Endothelial cell of umbilical vein (primary cell): ENCODE measurements around the gene IDI2. TPM values are rescaled to one million over a fixed set of nuclear protein-coding genes. Genes with fewer than 3 reads are reported as not detected.

ENCODE experiments used
- BruUV-seq: library from RNA; stranded (reverse); fragments of 400-500 nt; replicated peaks from 2 replicates; lab custom pipeline; 2021; lab: Mats Ljungman, UMichigan
- CTCF ChIA-PET: fragments of 300-600, 350-600 bp; sonication (Branson Sonifier 250); formaldehyde crosslinking; loops from one replicate; lab custom pipeline; 2021; ENCODE audit warnings: antibody characterized with exemption, inconsistent platforms; lab: Charles Lee
- POLR2A ChIA-PET: fragments of 300-600, 350-600 bp; sonication (Branson Sonifier 250); formaldehyde crosslinking; loops from one replicate; lab custom pipeline; 2021; ENCODE audit warnings: antibody characterized with exemption, inconsistent platforms; lab: Charles Lee
- DNase-seq: peaks from one replicate; pipeline ENCODE4 v3.0.0-alpha.2; 2011; ENCODE audit warnings: low read depth, low spot score
- FAIRE-seq: peaks from 2 replicates; lab custom pipeline; 2011; peaks lifted over from hg19 to GRCh38; lab: Jason Lieb, UNC
- H2AFZ ChIP-seq: 2 replicates; pipeline ENCODE4 v1.6.0; 2012; ENCODE audit warnings: low read depth, low read length, control low read depth, inconsistent platforms
- H3K27ac ChIP-seq: 2 replicates; pipeline ENCODE4 v1.5.1; 2011; ENCODE audit warnings: low read depth, mild to moderate bottlenecking, control low read depth, low read length, moderate library complexity; ENCODE audit not compliant: insufficient read depth
- H3K27me3 ChIP-seq, 2 experiments: 2 replicates each; pipeline versions ENCODE4 v1.6.0 to v1.6.1; 2011; ENCODE audit warnings: low read length in 2 of 2, mixed read lengths in 1 of 2; ENCODE audit not compliant: control insufficient read depth in 2 of 2, insufficient read depth in 2 of 2
- H3K36me3 ChIP-seq, 2 experiments: 2 replicates in 1 of 2; 3 replicates in 1 of 2; pipeline ENCODE4 v1.5.1; 2011; ENCODE audit warnings: low read length in 2 of 2, mild to moderate bottlenecking in 1 of 2, moderate library complexity in 1 of 2; ENCODE audit not compliant: control insufficient read depth in 2 of 2, insufficient read depth in 2 of 2; ENCODE audit errors: extremely low read depth in 1 of 2
- H3K4me1 ChIP-seq: 3 replicates; pipeline ENCODE4 v1.5.1; 2011; ENCODE audit warnings: mild to moderate bottlenecking, low read length; ENCODE audit not compliant: control insufficient read depth, insufficient read depth; ENCODE audit errors: extremely low read depth
- H3K4me2 ChIP-seq: 2 replicates; pipeline ENCODE4 v1.6.1; 2011; ENCODE audit warnings: low read length, control low read depth, mixed read lengths; ENCODE audit not compliant: insufficient read depth
- H3K4me3 ChIP-seq, 3 experiments: fragments of 200-600 bp in 1 of 3; sonication (generic), shearing (Covaris generic) in 1 of 3; replicated peaks in 1 of 3; 2 replicates each; pipeline ENCODE4 v1.5.1; 2011 to 2016; ENCODE audit warnings: control low read depth in 3 of 3, low read length in 3 of 3, mild to moderate bottlenecking in 2 of 3, inconsistent platforms in 1 of 3, low read depth in 1 of 3, moderate library complexity in 1 of 3; ENCODE audit not compliant: insufficient read depth in 1 of 3
- H3K79me2 ChIP-seq: 2 replicates; pipeline ENCODE4 v1.6.0; 2012; ENCODE audit warnings: low read length, inconsistent platforms; ENCODE audit not compliant: control insufficient read depth, insufficient read depth
- H3K9ac ChIP-seq: replicated peaks from 2 replicates; pipeline ENCODE3; 2011; ENCODE audit warnings: low read length, control low read depth; ENCODE audit not compliant: insufficient read depth; ENCODE audit errors: extremely low read depth
- H3K9me1 ChIP-seq: replicated peaks from 3 replicates; pipeline ENCODE4 v1.6.0; 2011; ENCODE audit warnings: mild to moderate bottlenecking, low read length; ENCODE audit not compliant: control insufficient read depth, insufficient read depth; ENCODE audit errors: extremely low read depth
- H3K9me3 ChIP-seq: replicated peaks from 2 replicates; pipeline ENCODE4 v1.5.1; 2012; ENCODE audit warnings: low read length, inconsistent platforms; ENCODE audit not compliant: control insufficient read depth, insufficient read depth
- H4K20me1 ChIP-seq: replicated peaks from 2 replicates; pipeline ENCODE3; 2011; ENCODE audit warnings: mild to moderate bottlenecking, low read length; ENCODE audit not compliant: control insufficient read depth, insufficient read depth; ENCODE audit errors: extremely low read depth
- EZH2 ChIP-seq: IDR thresholded peaks from 2 replicates; pipeline ENCODE4 v1.6.1; 2012; ENCODE audit warnings: borderline replicate concordance, low read depth, mild to moderate bottlenecking, moderate library complexity, low read length, inconsistent platforms; ENCODE audit not compliant: severe bottlenecking
- FOS ChIP-seq: IDR thresholded peaks from 2 replicates; pipeline ENCODE4 v1.6.1; 2011; ENCODE audit warnings: mild to moderate bottlenecking, low read length, moderate library complexity, borderline replicate concordance; ENCODE audit not compliant: insufficient read depth
- GATA2 ChIP-seq: IDR thresholded peaks from 2 replicates; pipeline ENCODE4 v1.7.0; 2011; ENCODE audit warnings: low read depth, mild to moderate bottlenecking, moderate library complexity, mixed read lengths, low read length; ENCODE audit not compliant: insufficient read length, insufficient read depth
- JUN ChIP-seq: IDR thresholded peaks from 2 replicates; pipeline ENCODE4 v1.6.1; 2011; ENCODE audit warnings: borderline replicate concordance, low read depth; ENCODE audit not compliant: insufficient read length, insufficient read depth
- MYC ChIP-seq: IDR thresholded peaks from one replicate; pipeline ENCODE4 v1.6.1; 2011; ENCODE audit warnings: mild to moderate bottlenecking, low read depth, low read length
- POLR2A ChIP-seq: IDR thresholded peaks from 2 replicates; pipeline ENCODE4 v1.6.1; 2012; ENCODE audit warnings: low read depth, mild to moderate bottlenecking, control low read depth, low read length
- POLR2AphosphoS5 ChIP-seq: IDR thresholded peaks from 2 replicates; pipeline ENCODE4 v1.6.1; 2012; ENCODE audit warnings: low read depth, mild to moderate bottlenecking, control low read depth, low read length, moderate library complexity; ENCODE audit not compliant: insufficient read depth
- dilution Hi-C: fragments of 300-500 bp; cut with MboI; formaldehyde crosslinking; loops from one replicate; pipeline ENCODE4 v1.15.0; 2019; ENCODE audit warnings: low sequenced_read_pairs; ENCODE audit not compliant: extremely low pct_ligation_motif_present
- intact Hi-C: fragments of 100-400 bp; cut with micrococcal nuclease; formaldehyde crosslinking; loops from one replicate; pipeline ENCODE4 v1.10.0; 2022
- polyA plus RNA-seq, 4 experiments: library from polyadenylated mRNA; depleted of rRNA in 3 of 4; stranded (reverse) in 3 of 4; unstranded in 1 of 4; fragments of >200 nt; gene quantifications; 2 replicates each; pipeline versions ENCODE4 v1.2.1 to v1.2.3, GENCODE V29; 2011 to 2012; ENCODE audit warnings: missing spikeins in 1 of 4
- total RNA-seq: library from RNA; stranded (reverse); gene quantifications from 2 replicates; pipeline ENCODE4 v1.2.3, GENCODE V29; 2021
- TF ChIP-seq, protein P1 (sequence below), 2 donors: IDR thresholded peaks; 1 replicate in 1 of 2; 2 replicates in 1 of 2; pipeline ENCODE4 v1.5.1; 2011; ENCODE audit warnings: low read length in 2 of 2, mild to moderate bottlenecking in 2 of 2, moderate library complexity in 2 of 2, control low read depth in 1 of 2, inconsistent platforms in 1 of 2, low read depth in 1 of 2; ENCODE audit not compliant: insufficient read depth in 1 of 2; ENCODE audit errors: extremely low read depth in 1 of 2
- TF ChIP-seq, protein P2 (sequence below): IDR thresholded peaks from 2 replicates; pipeline ENCODE4 v1.6.1; 2011; ENCODE audit not compliant: insufficient read depth, insufficient read length

IDI2 gene
- total and polyA plus RNA-seq, 2 donors (not counting 3 experiments of a cell fraction or from before 2014, with no cell fraction given), result not detected

- Histone ChIP-seq H2AFZ (no peak overlapping the region), H3K27me3 (no peaks in the 10 kb centered on the region), H3K4me1 (peaks cover 33% of the 10 kb centered on the region), H3K9me3 (no peaks in the 10 kb centered on the region), H3K4me3 (peak overlapping the region; percentile 60 to 96 (median 86)), H3K36me3 (peaks cover 0 to 4% of the 10 kb centered on the region in 2 experiments), H3K9ac (peak overlapping the region; percentile 88), H3K79me2 (peaks cover 72% of the 10 kb centered on the region), H3K4me2 (peak overlapping the region; percentile 96), H3K9me1 (no peaks in the 10 kb centered on the region), H3K27ac (peak overlapping the region; percentile 74), H4K20me1 (no peaks in the 10 kb centered on the region)
- dilution Hi-C loops (no loop called here), intact Hi-C loops (no loop called here)
- CTCF ChIA-PET, result interaction anchor here (0.6 to 2.0 kb wide), 5 partner anchors 12 to 60 kb away, joined by 3 to 12 read pairs (median 4); no protein-coding TSS in a partner anchor
- DNase-seq (peak; percentile 53), FAIRE-seq (no peak)
- no TSS peak for BruUV-seq
- TF ChIP-seq POLR2A, result no peak
- no peak for TF ChIP-seq POLR2AphosphoS5
- TF ChIP-seq, protein P1, sequence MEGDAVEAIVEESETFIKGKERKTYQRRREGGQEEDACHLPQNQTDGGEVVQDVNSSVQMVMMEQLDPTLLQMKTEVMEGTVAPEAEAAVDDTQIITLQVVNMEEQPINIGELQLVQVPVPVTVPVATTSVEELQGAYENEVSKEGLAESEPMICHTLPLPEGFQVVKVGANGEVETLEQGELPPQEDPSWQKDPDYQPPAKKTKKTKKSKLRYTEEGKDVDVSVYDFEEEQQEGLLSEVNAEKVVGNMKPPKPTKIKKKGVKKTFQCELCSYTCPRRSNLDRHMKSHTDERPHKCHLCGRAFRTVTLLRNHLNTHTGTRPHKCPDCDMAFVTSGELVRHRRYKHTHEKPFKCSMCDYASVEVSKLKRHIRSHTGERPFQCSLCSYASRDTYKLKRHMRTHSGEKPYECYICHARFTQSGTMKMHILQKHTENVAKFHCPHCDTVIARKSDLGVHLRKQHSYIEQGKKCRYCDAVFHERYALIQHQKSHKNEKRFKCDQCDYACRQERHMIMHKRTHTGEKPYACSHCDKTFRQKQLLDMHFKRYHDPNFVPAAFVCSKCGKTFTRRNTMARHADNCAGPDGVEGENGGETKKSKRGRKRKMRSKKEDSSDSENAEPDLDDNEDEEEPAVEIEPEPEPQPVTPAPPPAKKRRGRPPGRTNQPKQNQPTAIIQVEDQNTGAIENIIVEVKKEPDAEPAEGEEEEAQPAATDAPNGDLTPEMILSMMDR (IDR thresholded peaks at IDR 0.05; ENCODE audit: extremely low read depth in 1 of 2, insufficient read depth in 1 of 2, low read depth in 1 of 2, low read length in 2 of 2), result no peak
- no peak for TF ChIP-seq JUN
- no peak for TF ChIP-seq GATA2
- TF ChIP-seq, protein P2, sequence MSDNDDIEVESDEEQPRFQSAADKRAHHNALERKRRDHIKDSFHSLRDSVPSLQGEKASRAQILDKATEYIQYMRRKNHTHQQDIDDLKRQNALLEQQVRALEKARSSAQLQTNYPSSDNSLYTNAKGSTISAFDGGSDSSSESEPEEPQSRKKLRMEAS, result no peak
- TF ChIP-seq MYC, result no peak
- TF ChIP-seq FOS, result no peak
- no peak for TF ChIP-seq EZH2
- POLR2A ChIA-PET, result no interaction called here
These were observed 24.5 kb upstream of the IDI2 start for GRCh38 chr10:1050145-1050544.
